Endothelial cell of umbilical vein (primary cell): ENCODE results near the gene LCP1. TPM values are rescaled to one million over a fixed set of nuclear protein-coding genes. Genes with fewer than 3 reads are reported as not detected.

ENCODE experiments used
- BruUV-seq: library from RNA; stranded (reverse); fragments of 400-500 nt; replicated peaks from 2 replicates; lab custom pipeline; 2021; lab: Mats Ljungman, UMichigan
- CTCF ChIA-PET: fragments of 300-600, 350-600 bp; sonication (Branson Sonifier 250); formaldehyde crosslinking; loops from one replicate; lab custom pipeline; 2021; ENCODE audit warnings: antibody characterized with exemption, inconsistent platforms; lab: Charles Lee
- POLR2A ChIA-PET: fragments of 300-600, 350-600 bp; sonication (Branson Sonifier 250); formaldehyde crosslinking; loops from one replicate; lab custom pipeline; 2021; ENCODE audit warnings: antibody characterized with exemption, inconsistent platforms; lab: Charles Lee
- DNase-seq: peaks from one replicate; pipeline ENCODE4 v3.0.0-alpha.2; 2011; ENCODE audit warnings: low read depth, low spot score
- FAIRE-seq: peaks from 2 replicates; lab custom pipeline; 2011; peaks lifted over from hg19 to GRCh38; lab: Jason Lieb, UNC
- H2AFZ ChIP-seq: 2 replicates; pipeline ENCODE4 v1.6.0; 2012; ENCODE audit warnings: low read depth, low read length, control low read depth, inconsistent platforms
- H3K27ac ChIP-seq: 2 replicates; pipeline ENCODE4 v1.5.1; 2011; ENCODE audit warnings: low read depth, mild to moderate bottlenecking, control low read depth, low read length, moderate library complexity; ENCODE audit not compliant: insufficient read depth
- H3K27me3 ChIP-seq, 2 experiments: 2 replicates each; pipeline versions ENCODE4 v1.6.0 to v1.6.1; 2011; ENCODE audit warnings: low read length in 2 of 2, mixed read lengths in 1 of 2; ENCODE audit not compliant: control insufficient read depth in 2 of 2, insufficient read depth in 2 of 2
- H3K36me3 ChIP-seq, 2 experiments: 2 replicates in 1 of 2; 3 replicates in 1 of 2; pipeline ENCODE4 v1.5.1; 2011; ENCODE audit warnings: low read length in 2 of 2, mild to moderate bottlenecking in 1 of 2, moderate library complexity in 1 of 2; ENCODE audit not compliant: control insufficient read depth in 2 of 2, insufficient read depth in 2 of 2; ENCODE audit errors: extremely low read depth in 1 of 2
- H3K4me1 ChIP-seq: 3 replicates; pipeline ENCODE4 v1.5.1; 2011; ENCODE audit warnings: mild to moderate bottlenecking, low read length; ENCODE audit not compliant: control insufficient read depth, insufficient read depth; ENCODE audit errors: extremely low read depth
- H3K4me2 ChIP-seq: 2 replicates; pipeline ENCODE4 v1.6.1; 2011; ENCODE audit warnings: low read length, control low read depth, mixed read lengths; ENCODE audit not compliant: insufficient read depth
- H3K4me3 ChIP-seq, 3 experiments: fragments of 200-600 bp in 1 of 3; sonication (generic), shearing (Covaris generic) in 1 of 3; replicated peaks in 1 of 3; 2 replicates each; pipeline ENCODE4 v1.5.1; 2011 to 2016; ENCODE audit warnings: control low read depth in 3 of 3, low read length in 3 of 3, mild to moderate bottlenecking in 2 of 3, inconsistent platforms in 1 of 3, low read depth in 1 of 3, moderate library complexity in 1 of 3; ENCODE audit not compliant: insufficient read depth in 1 of 3
- H3K79me2 ChIP-seq: 2 replicates; pipeline ENCODE4 v1.6.0; 2012; ENCODE audit warnings: low read length, inconsistent platforms; ENCODE audit not compliant: control insufficient read depth, insufficient read depth
- H3K9ac ChIP-seq: replicated peaks from 2 replicates; pipeline ENCODE3; 2011; ENCODE audit warnings: low read length, control low read depth; ENCODE audit not compliant: insufficient read depth; ENCODE audit errors: extremely low read depth
- H3K9me1 ChIP-seq: replicated peaks from 3 replicates; pipeline ENCODE4 v1.6.0; 2011; ENCODE audit warnings: mild to moderate bottlenecking, low read length; ENCODE audit not compliant: control insufficient read depth, insufficient read depth; ENCODE audit errors: extremely low read depth
- H3K9me3 ChIP-seq: replicated peaks from 2 replicates; pipeline ENCODE4 v1.5.1; 2012; ENCODE audit warnings: low read length, inconsistent platforms; ENCODE audit not compliant: control insufficient read depth, insufficient read depth
- H4K20me1 ChIP-seq: replicated peaks from 2 replicates; pipeline ENCODE3; 2011; ENCODE audit warnings: mild to moderate bottlenecking, low read length; ENCODE audit not compliant: control insufficient read depth, insufficient read depth; ENCODE audit errors: extremely low read depth
- CTCF ChIP-seq, 2 donors: IDR thresholded peaks; 1 replicate in 1 of 2; 2 replicates in 1 of 2; pipeline ENCODE4 v1.5.1; 2011; ENCODE audit warnings: low read length in 2 of 2, mild to moderate bottlenecking in 2 of 2, moderate library complexity in 2 of 2, control low read depth in 1 of 2, inconsistent platforms in 1 of 2, low read depth in 1 of 2; ENCODE audit not compliant: insufficient read depth in 1 of 2; ENCODE audit errors: extremely low read depth in 1 of 2
- GATA2 ChIP-seq: IDR thresholded peaks from 2 replicates; pipeline ENCODE4 v1.7.0; 2011; ENCODE audit warnings: low read depth, mild to moderate bottlenecking, moderate library complexity, mixed read lengths, low read length; ENCODE audit not compliant: insufficient read length, insufficient read depth
- POLR2AphosphoS5 ChIP-seq: IDR thresholded peaks from 2 replicates; pipeline ENCODE4 v1.6.1; 2012; ENCODE audit warnings: low read depth, mild to moderate bottlenecking, control low read depth, low read length, moderate library complexity; ENCODE audit not compliant: insufficient read depth
- dilution Hi-C: fragments of 300-500 bp; cut with MboI; formaldehyde crosslinking; loops from one replicate; pipeline ENCODE4 v1.15.0; 2019; ENCODE audit warnings: low sequenced_read_pairs; ENCODE audit not compliant: extremely low pct_ligation_motif_present
- intact Hi-C: fragments of 100-400 bp; cut with micrococcal nuclease; formaldehyde crosslinking; loops from one replicate; pipeline ENCODE4 v1.10.0; 2022
- polyA plus RNA-seq, 4 experiments: library from polyadenylated mRNA; depleted of rRNA in 3 of 4; stranded (reverse) in 3 of 4; unstranded in 1 of 4; fragments of >200 nt; gene quantifications; 2 replicates each; pipeline versions ENCODE4 v1.2.1 to v1.2.3, GENCODE V29; 2011 to 2012; ENCODE audit warnings: missing spikeins in 1 of 4
- total RNA-seq: library from RNA; stranded (reverse); gene quantifications from 2 replicates; pipeline ENCODE4 v1.2.3, GENCODE V29; 2021

Gene LCP1
- total and polyA plus RNA-seq, 2 donors (not counting 3 experiments of a cell fraction or from before 2014, with no cell fraction given): 0.18 to 0.38 TPM

- dilution Hi-C loops (no loop called here), intact Hi-C loops (loop anchor here (1.0 to 5.0 kb wide), 6 partner anchors 74 to 754 kb away; partner anchors contain the start of gene ZC3H13)
- BruUV-seq: no TSS peak
- ChIA-PET CTCF (interaction anchor here (0.6 to 2.8 kb wide), 51 partner anchors 8 to 784 kb away, joined by 3 to 110 read pairs (median 4); partner anchors contain the start of gene ZC3H13), POLR2A (no interaction called here)
- H3K27me3 ChIP-seq: peaks cover 16 to 21% of the 10 kb centered on the region in 2 experiments
- H3K4me1 ChIP-seq: peaks cover 22% of the 10 kb centered on the region
- no peak overlapping the region for H3K4me2 ChIP-seq
- H3K79me2 ChIP-seq: no peaks in the 10 kb centered on the region
- TF ChIP-seq CTCF (IDR thresholded peaks at IDR 0.05; ENCODE audit: extremely low read depth in 1 of 2, insufficient read depth in 1 of 2, low read depth in 1 of 2, low read length in 2 of 2) (peak; percentile 86 to 97), POLR2AphosphoS5 (no peak), GATA2 (peak; percentile 22)
- no peaks in the 10 kb centered on the region for H3K9me1 ChIP-seq
- H4K20me1 ChIP-seq: no peaks in the 10 kb centered on the region
- H2AFZ ChIP-seq: no peak overlapping the region
- no peaks in the 10 kb centered on the region for H3K36me3 ChIP-seq
- DNase-seq: peak; percentile 85
- H3K27ac ChIP-seq: no peak overlapping the region
- H3K9ac ChIP-seq: no peak overlapping the region
- peak; percentile 96 for FAIRE-seq
- no peak overlapping the region for H3K4me3 ChIP-seq
- H3K9me3 ChIP-seq: no peaks in the 10 kb centered on the region
These were observed 55.2 kb downstream of the LCP1 start for GRCh38 chr13:46126552-46127357.
